ENCODE results near the gene CDH4.

Gene CDH4

DNA sequence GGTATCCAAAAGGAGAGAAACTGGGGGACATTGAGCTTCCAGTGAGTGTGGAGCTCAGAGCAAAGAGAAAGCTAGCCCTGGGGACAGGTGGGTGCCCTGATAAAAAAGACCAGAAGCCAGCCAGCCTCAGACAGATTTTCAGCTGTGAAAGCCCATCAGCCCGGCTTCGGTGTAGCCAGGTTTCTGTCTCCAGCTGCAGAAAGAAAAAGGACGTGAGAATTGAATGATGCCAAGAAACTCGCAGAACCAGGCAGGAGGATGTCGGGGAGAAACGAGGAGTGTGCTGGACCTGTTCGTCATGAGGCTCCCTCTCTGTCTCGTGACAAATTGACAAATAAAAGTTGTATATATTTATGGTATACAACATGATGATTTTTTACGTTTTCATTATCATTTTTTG lies 63.3 kb downstream of the CDH4 start:
- no peak for ATAC-seq

DNA sequence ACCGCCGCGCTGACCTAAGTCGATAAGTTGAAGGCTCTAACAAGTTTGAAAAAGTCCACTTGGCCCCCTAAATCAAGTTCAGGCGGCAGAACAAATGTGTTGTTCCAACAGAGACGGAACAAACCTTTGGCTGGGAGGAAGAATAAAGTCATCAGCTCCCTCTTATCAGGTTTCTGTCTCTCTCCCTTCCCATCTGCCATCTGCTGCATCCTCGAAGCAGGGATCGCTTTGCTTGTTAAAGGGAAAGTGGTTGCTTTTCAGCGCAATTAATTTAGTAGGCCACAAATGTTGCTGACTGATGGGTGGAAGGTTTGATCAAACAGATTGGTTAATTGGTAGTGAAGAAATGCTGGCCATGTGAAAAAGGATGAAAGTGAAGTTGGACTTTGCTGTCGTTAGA lies 64.3 kb downstream of the CDH4 start:
- no peak overlapping the region for H3K27ac Mint-ChIP-seq

More for the DNA sequence above, 63.3 kb downstream of the CDH4 start:
- H3K27ac Mint-ChIP-seq: no peak overlapping the region
- DNase-seq (ENCODE audit: low spot score in 2 of 2): no peak
- no peak overlapping the region for H3K4me3 Mint-ChIP-seq
- no peaks in the 10 kb centered on the region for H3K36me3 Mint-ChIP-seq
- no peaks in the 10 kb centered on the region for H3K4me1 Mint-ChIP-seq
- H3K9me3 Mint-ChIP-seq: no peaks in the 10 kb centered on the region

DNA sequence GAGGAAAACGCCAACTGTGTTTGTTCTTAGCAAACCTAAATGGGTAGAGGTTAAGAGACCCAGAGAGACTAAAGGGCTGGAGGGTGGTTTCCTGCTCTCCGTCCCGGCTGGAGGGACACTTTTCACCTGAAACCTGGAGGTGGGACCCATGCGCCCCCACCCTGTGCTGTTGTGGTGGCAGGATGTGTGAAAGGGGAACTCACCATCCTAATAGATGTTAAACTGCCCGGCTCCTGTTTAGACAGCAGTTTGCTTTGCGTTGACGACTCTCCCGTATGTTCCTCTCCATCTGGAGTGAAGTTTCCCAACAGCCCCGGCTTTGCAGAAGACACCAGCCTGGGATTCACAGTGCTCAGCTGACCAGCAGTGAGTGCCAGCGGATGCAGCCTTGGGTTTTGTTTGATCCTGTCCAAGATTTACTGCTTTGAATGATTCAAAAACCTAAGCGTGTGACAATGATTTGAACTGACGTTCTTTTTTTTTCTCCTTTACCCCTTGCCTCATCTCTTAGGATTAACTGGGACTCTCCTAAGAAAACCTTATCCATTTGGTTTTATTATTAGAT lies 66.0 kb downstream of the CDH4 start:
- no peak overlapping the region for H3K4me3 Mint-ChIP-seq
- no peaks in the 10 kb centered on the region for H3K36me3 Mint-ChIP-seq
- DNase-seq (ENCODE audit: low spot score in 2 of 2) (no peak), ATAC-seq (no peak)
- no peaks in the 10 kb centered on the region for H3K4me1 Mint-ChIP-seq
- H3K9me3 Mint-ChIP-seq: no peaks in the 10 kb centered on the region
- H3K27ac Mint-ChIP-seq: no peak overlapping the region

More for the DNA sequence above, 64.3 kb downstream of the CDH4 start:
- H3K36me3 Mint-ChIP-seq: no peaks in the 10 kb centered on the region
- no peaks in the 10 kb centered on the region for H3K4me1 Mint-ChIP-seq
- no peaks in the 10 kb centered on the region for H3K9me3 Mint-ChIP-seq
- no peak for DNase-seq (ENCODE audit: low spot score in 2 of 2)
- H3K4me3 Mint-ChIP-seq: no peak overlapping the region
- ATAC-seq: no peak

DNA sequence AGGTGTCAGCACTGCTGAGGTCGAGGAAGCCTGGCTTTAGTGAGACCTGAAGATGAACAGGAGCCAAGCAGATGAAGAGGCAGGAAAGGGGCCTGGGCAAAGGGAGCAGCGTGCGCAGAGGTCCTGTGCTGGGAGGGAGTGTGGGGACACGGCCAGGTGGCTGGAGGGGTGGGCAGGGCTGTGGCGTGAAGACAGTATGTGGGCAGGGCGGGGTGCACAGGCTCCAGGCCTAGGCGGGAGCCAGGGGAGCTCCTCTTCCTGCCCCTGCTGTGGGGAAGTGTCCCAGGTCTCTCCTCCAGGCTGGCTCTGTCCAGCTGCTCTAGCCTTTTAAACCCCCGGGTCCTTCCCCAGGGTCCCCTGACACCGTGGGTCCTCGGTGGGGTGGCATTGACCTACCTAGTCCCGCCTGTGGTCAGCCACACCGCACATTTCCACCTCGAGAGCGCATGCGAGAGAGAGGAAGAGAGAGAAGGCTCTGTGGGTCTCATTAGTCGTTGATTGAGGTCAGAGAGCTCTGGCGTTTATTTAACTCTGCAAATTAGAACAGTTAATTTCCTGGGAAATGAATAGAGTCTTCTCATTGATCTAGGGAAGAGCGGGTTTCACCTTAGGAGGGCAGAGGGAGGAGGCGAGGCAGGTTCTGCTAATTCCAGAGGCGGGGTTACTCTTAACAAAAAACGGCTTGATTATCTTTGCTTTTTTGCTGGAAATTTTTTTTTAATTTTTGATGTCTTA lies 68.8 kb downstream of the CDH4 start:
- no peak overlapping the region for H3K27ac Mint-ChIP-seq
- no peak overlapping the region for H3K4me3 Mint-ChIP-seq
- DNase-seq (ENCODE audit: low spot score in 2 of 2) (no peak), ATAC-seq (no peak)
- no peaks in the 10 kb centered on the region for H3K9me3 Mint-ChIP-seq
- no peaks in the 10 kb centered on the region for H3K4me1 Mint-ChIP-seq
- H3K36me3 Mint-ChIP-seq: no peaks in the 10 kb centered on the region

DNA sequence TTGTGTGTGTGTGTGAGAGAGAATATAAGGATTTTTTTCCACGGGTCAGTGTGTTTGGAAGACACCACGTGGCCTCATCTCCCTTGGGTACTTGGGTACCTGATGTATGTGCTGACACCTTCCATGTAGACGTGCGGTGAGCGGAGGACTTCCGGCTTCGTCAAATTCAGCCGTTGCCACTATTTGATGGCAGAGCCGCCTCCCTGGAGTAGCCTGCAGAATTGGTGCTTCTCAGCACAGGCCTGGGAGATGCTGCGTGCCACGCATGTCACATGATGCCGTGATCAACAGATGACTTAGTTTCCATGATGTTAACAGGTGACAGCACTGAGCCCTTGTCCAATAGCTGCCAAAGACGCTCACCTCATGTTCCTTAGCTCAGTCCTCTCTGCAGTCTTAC lies 69.4 kb downstream of the CDH4 start:
- ATAC-seq: no peak
- Mint-ChIP-seq H3K4me3 (no peak overlapping the region), H3K4me1 (no peaks in the 10 kb centered on the region), H3K27ac (no peak overlapping the region), H3K9me3 (no peaks in the 10 kb centered on the region), H3K36me3 (no peaks in the 10 kb centered on the region)
- no peak for DNase-seq (ENCODE audit: low spot score in 2 of 2)

DNA sequence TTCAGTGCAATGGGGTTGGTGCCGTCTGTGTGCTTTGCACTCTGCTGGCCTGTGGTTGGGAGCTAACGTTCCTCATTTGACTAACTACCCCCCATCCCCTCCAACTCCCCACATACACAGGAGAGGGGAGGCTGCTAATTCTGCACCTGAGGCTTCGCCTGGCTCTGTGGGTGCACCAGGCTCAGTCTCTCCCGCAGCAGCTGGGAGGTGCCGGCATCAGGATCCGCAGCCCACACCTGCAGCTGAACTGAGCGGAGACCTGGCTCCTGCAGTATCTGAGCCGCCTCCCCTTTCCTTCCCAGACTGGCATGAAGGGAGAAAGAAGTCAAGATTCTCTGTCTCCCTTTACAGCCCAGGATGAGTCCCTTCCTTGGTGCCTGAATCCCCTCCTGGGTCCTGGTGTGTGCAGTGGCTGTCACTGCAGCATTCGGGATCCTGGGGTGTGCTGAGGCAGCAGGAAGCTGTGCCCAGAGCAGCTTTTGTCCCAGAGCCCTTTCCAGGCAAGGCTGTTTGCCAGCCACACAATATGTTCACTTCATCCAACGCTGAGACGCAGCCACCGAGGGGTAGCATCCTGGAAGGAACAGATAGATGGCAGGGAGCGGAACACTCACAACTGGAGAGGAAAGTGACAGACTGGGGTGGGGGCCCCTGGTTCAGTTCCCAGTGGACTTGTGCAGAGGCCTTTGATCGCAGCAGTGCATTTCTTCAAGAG lies 70.2 kb downstream of the CDH4 start:
- Mint-ChIP-seq H3K4me3 (no peak overlapping the region), H3K4me1 (no peaks in the 10 kb centered on the region), H3K36me3 (no peaks in the 10 kb centered on the region), H3K27ac (no peak overlapping the region), H3K9me3 (no peaks in the 10 kb centered on the region)
- ATAC-seq (peak; percentile 5), DNase-seq (ENCODE audit: low spot score in 2 of 2) (no peak)

DNA sequence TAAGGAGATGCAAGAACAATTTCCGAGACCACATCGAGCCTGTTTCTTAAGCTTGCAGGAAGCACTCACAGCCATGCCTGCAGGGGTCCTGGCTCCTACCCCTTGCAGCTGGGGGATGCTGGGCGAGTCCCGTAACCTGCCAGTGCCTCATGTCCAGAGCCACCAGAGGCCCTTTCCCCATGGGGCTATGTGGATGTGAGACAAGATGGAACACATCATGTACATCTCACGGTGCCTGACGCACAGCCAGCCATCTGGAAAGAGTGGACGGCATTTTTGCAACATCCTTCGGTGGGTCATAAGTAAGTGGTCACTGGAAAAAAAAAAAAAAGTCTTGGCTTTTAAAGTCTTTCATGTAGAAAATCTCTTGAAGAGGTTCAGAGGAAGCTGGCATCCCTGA lies 72.8 kb downstream of the CDH4 start:
- H3K27ac Mint-ChIP-seq: no peak overlapping the region

DNA sequence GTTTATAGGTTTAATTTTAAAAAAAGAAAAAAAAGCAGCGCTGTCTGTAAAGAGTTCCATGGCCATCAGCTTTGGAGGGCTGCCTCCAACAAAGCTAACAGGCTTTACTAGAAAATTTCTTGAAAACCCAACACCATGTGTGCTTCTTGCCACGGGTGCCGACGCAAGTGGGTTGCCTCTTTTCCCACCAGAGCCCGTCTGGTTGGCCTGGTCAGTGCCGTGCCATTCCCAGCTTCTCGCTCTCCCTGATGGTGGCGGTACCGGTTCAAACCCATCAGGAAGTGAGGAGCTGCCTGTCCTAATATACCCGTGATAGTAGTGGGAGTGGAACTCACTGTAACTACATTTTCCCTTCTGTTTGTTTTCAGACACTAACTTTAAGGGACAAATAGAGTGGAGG lies 73.7 kb downstream of the CDH4 start:
- ATAC-seq: no peak
- no peak for DNase-seq (ENCODE audit: low spot score in 2 of 2)
- H3K4me3 Mint-ChIP-seq: no peak overlapping the region
- H3K36me3 Mint-ChIP-seq: no peaks in the 10 kb centered on the region
- H3K4me1 Mint-ChIP-seq: no peaks in the 10 kb centered on the region
- no peaks in the 10 kb centered on the region for H3K9me3 Mint-ChIP-seq
- no peak overlapping the region for H3K27ac Mint-ChIP-seq

More for the DNA sequence above, 72.8 kb downstream of the CDH4 start:
- no peaks in the 10 kb centered on the region for H3K4me1 Mint-ChIP-seq
- DNase-seq (ENCODE audit: low spot score in 2 of 2) (no peak), ATAC-seq (no peak)
- H3K4me3 Mint-ChIP-seq: no peak overlapping the region
- no peaks in the 10 kb centered on the region for H3K9me3 Mint-ChIP-seq
- no peaks in the 10 kb centered on the region for H3K36me3 Mint-ChIP-seq

DNA sequence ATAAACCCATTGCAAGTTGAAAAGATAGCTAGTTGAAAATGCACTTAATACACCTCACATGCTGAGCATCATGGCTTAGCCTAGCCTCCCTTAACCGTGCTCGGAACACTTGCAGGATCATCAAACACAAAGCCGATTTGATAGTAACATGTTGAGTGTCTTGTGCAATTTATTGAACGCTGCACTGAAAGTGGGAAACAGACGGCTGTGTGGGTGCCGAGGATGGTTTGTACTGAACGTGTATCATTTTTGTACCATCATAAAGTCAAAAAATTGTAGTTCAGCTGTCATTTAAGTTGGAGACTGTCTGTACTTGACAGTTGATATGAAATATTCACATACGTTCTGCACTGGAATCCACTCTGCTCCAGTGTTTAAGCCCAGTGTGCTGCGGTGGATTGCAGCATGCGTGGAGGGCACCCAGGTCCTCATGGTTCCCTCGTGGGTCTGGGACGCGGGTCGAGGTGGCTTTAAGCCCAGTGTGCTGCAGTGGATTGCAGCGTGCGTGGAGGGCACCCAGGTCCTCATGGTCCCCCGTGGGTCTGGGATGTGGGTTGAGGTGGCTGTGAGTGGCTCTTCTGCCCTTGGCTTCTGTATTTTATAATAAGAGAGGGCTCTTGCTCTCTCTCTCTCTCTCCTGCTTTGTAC lies 77.0 kb downstream of the CDH4 start:
- ATAC-seq (peak; percentile 75), DNase-seq (ENCODE audit: low spot score in 2 of 2) (no peak)
- no peak overlapping the region for H3K27ac Mint-ChIP-seq
- H3K4me3 Mint-ChIP-seq: no peak overlapping the region
- H3K9me3 Mint-ChIP-seq: no peaks in the 10 kb centered on the region
- H3K4me1 Mint-ChIP-seq: no peaks in the 10 kb centered on the region
- no peaks in the 10 kb centered on the region for H3K36me3 Mint-ChIP-seq

DNA sequence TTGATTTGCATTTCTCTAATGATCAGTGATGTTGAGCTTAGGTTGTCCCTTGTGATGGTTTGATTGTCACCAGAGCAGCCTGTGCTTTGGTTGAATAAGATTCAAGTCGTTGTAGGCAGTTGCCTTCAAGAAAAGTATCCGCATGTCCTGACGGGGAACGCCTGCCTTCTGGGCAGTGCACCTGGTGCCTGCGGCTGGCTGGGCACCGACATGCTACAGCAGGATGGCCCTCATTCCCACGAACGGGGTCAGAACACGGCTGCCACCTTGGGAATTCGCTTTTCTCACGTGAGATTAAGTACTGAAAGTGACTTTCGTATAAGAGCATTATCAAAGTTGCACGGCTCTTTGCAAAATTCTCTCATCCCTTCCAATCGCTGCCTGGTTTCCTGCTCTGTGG lies 78.4 kb downstream of the CDH4 start:
- Mint-ChIP-seq H3K4me1 (no peaks in the 10 kb centered on the region), H3K36me3 (no peaks in the 10 kb centered on the region), H3K9me3 (no peaks in the 10 kb centered on the region), H3K4me3 (no peak overlapping the region), H3K27ac (no peak overlapping the region)
- no peak for DNase-seq (ENCODE audit: low spot score in 2 of 2)
- no peak for ATAC-seq

DNA sequence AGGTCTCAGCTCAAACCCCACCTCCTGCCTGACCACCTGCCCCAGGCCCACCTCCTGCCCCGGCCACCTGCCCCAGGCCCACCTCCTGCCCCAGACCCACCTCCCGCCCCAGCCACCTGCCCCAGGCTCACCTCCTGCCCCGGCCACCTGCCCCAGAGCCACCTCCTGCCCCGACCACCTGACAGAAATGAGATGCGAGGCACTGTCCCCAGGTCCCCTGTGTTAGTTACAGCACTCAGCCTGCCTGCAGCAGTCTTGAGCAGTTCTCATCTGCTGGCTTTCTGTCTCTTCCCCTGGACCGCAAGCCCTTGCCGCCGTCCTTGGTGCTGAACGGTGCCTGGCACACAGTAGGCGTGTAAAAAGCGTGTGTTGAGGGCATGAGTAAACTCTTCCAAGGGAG lies 79.5 kb downstream of the CDH4 start:
- DNase-seq (ENCODE audit: low spot score in 2 of 2) (no peak), ATAC-seq (peak; percentile 50)
- H3K9me3 Mint-ChIP-seq: no peaks in the 10 kb centered on the region
- no peaks in the 10 kb centered on the region for H3K36me3 Mint-ChIP-seq
- H3K4me3 Mint-ChIP-seq: no peak overlapping the region
- no peaks in the 10 kb centered on the region for H3K4me1 Mint-ChIP-seq
- no peak overlapping the region for H3K27ac Mint-ChIP-seq

DNA sequence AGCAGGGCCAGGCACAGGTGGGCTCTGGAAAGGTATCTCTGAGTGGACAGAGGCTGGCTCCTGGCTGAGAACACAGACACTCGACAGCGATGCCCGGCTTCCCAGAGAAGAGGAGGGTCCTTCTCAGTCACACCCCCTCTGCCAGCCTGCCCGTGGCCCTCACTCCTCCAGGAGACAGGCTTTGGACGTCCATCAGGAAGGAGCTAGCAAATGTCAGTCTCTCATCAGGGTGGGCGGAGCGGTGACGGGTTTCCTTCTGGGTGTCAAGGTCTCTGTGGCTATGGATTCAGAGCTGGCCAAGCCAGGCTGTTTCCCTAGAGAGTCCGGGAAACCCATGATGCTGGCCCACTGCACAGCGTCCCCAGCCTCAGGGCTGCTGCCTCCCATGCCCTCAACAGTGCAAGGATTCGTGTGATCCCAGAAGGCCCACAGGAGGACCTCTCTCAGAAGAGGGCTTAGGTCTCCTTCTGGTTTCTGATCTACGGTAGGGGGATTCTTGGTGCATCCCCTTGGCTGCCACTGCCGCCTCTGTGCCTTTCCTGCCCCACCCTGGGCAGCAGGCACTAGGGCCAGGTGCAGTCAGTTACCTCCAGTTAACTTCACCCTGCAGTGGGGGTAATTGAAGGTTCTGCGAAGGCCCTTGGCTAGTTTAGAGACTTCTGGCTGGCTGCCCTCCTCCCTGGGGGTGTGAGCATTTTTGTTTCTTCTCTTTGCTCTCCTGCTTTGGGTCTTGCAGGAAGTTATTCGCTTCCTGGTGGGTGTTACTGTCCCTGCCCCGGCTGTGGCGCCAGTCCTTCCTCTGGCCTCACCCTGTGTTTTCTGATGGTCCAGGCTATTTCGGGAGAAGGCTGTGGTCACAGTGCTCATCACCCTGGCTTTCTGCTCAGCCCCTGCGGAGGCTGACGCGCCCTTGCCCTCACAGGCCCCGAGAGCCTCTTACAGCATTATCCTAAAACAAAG lies 80.2 kb downstream of the CDH4 start:
- DNase-seq (ENCODE audit: low spot score in 2 of 2) (no peak), ATAC-seq (no peak)
- no peaks in the 10 kb centered on the region for H3K4me1 Mint-ChIP-seq
- no peak overlapping the region for H3K4me3 Mint-ChIP-seq
- no peaks in the 10 kb centered on the region for H3K9me3 Mint-ChIP-seq
- H3K36me3 Mint-ChIP-seq: no peaks in the 10 kb centered on the region
- no peak overlapping the region for H3K27ac Mint-ChIP-seq

DNA sequence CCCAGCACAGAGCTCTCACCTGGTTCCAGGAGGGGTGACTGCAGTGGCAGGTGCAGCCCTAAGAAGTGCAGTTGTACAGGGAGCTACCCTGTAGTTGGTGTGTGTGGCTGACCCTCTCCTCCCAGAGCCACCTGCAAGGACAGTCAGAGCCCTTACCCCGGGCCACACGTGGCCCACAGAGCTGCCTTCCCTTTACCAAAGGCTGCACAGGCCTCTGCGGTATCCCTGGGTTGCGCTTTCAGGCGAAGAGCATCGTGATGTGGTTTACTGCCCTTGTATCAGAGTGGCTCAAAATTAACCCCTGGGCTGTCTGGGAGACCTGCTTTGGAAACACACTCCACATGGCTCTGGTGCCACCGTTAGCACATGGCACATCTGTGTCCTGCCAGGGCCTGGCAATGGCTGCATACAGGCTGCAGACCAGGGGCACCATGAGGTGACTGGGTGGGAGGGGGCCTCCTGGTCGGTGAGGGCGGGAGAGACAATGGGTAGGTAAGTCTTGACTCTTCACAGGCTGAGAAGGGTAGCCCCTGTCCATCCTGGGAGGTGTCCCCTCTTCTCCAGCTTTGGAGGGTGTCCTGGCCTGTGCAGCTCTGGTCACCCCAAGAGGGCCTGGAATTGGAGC lies 81.5 kb downstream of the CDH4 start:
- no peaks in the 10 kb centered on the region for H3K4me1 Mint-ChIP-seq
- ATAC-seq (peak; percentile 5), DNase-seq (ENCODE audit: low spot score in 2 of 2) (no peak)
- H3K36me3 Mint-ChIP-seq: no peaks in the 10 kb centered on the region
- no peaks in the 10 kb centered on the region for H3K9me3 Mint-ChIP-seq
- no peak overlapping the region for H3K4me3 Mint-ChIP-seq
- no peak overlapping the region for H3K27ac Mint-ChIP-seq

DNA sequence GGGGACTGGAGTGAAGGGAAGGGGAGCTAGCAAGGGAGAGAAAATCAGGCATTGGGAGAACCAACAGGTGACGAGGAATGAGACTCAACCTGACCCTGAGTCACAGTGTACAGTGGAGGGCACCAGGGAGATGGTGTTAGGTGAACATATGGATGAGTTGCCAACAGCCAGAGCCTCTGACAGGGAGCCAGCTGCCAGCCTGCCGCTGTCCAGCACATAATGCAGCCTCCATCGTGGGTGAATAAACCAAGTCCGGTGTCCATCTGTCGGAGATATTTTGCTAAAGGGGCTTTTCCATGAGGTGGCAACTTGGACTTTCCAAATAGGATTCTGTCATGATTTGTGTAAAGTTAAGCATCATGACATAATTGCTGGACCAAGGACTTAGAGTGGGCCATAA lies 88.1 kb downstream of the CDH4 start:
- H3K9me3 Mint-ChIP-seq: no peaks in the 10 kb centered on the region
- ATAC-seq: no peak
- no peaks in the 10 kb centered on the region for H3K4me1 Mint-ChIP-seq
- no peak overlapping the region for H3K27ac Mint-ChIP-seq
- no peak overlapping the region for H3K4me3 Mint-ChIP-seq
- no peak for DNase-seq (ENCODE audit: low spot score in 2 of 2)
- H3K36me3 Mint-ChIP-seq: no peaks in the 10 kb centered on the region

Measured in stimulated activated effector memory CD8-positive, alpha-beta T cell treated with anti-CD3 and anti-CD28 coated beads, Interleukin-12 subunit alpha, Interleukin-12 subunit beta, amount 100 ng/mL, for 72 hours (primary cell).